Kidney capillary endothelial cell (primary cell): Measurements from ENCODE around the gene PDCD1.
"Not testable (repeated sequence)": the region's sequence is repeated elsewhere in the genome, so short reads cannot be mapped to it uniquely, and the experiment has no call there.

ENCODE experiments used
- DNase-seq: peaks from one replicate; pipeline ENCODE4 v3.0.0-alpha.2; 2018; ENCODE audit warnings: low spot score

PDCD1 gene

GRCh38 chr2:241858206-241859016, at the start of gene PDCD1:
PDCD1 (minus strand) TSS chr2:241858894; CDS start chr2:241858838, 56 bp downstream.
- DNase-seq = no peak

DNA sequence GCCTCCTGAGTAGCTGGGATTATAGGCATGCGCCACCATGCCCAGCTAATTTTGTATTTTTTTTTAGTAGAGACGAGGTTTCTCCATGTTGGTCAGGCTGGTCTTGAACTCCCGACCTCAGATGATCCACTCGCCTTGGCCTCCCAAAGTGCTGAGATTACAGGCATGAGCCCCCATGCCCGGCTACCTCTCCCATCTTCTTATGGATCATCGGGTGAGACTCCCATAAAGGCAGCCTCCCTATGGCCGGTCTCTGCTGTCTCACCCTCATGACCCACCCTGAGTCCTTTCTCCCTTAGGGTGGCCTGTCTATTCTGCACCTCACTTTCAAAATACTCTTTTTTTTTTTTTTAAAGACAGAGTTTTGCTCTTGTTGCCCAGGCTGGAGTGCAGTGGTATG, 49.1 kb upstream of the PDCD1 start:
- DNase-seq = not testable (repeated sequence)

DNA sequence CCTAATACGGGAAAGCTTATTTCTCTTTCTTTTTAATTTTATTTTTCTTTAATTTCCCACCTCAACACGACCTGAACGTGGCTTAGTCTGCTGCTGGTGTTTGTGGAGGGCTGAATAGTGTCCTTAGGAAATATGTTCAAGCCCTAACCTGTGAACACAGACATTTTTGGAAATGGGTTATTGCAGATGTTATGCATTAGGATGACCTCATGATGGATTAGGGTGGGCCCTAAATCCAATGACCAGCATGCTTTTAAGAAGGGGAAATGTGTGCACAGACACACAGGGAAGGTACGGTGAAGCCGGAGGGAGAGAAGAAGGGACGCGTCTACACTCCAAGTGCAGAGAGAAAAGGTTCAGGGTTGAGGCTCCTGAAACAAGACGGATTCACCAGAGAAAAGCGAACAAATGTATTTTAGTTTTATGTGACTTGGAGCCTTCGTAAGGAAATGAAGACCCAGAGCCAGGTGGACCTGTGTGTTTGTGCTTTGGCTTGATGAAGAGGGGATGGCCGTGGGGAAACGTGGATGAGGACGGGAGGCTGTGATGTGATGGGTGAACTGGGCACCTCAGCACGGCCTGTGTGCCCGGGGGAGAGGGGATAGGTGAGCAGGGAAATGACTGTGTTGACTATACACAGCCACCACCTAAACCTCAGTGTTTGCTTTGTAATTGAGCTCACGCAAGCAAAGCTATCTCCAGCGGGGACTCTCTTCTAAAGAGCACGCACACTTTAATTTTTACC, 48.3 kb upstream of the PDCD1 start:
- no peak for DNase-seq

DNA sequence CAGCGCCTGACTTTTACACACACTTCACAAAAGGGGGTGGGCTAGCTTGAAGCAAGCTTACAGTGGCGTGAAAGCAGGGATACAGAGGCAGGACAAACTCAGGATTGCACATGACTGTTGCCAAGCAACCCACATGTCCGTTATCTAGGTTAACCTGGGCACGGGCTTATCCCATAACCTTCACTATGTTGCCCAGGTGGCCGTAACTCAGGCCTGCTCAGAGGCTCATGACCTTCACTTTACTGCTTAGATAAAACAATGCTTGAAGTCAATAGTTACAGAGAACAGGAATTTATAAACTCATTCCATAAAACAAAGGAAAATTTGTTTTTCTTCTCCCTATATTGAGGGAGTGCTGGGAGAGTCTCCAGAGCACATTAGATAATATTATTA, 47.7 kb upstream of the PDCD1 start:
- DNase-seq = not testable (repeated sequence)

DNA sequence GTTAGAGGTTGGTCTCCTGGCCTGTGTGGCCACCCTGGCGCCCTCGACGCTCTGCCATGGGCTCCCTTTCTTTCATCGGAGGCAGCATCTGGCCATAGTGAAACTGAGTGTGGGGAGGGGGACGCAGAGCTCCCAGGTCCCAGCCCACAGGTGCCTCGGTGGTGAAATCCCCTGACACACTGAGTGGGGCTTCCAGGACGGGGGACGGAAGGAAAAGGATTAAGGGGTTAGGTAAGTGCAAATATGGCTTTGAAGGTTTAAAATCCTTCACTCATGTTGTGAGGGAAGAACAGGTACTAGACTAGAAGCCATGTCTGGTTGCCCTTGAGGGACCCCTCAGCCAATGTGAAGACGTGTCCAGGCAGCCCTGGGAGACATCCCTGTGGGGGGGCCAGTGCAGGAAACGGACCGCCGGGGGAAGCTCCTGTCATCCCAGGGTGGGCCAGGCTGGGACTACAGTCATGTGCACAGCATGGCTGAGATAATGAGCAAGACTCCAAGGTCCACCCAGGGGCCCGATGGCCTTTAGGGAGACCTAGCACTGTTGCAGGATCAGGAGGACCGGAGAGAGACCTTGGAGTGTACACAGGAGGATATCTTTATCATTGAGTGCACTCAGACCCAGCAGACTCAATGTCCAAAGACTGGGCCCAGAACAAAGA, 47.2 kb upstream of the PDCD1 start:
- no peak for DNase-seq

DNA sequence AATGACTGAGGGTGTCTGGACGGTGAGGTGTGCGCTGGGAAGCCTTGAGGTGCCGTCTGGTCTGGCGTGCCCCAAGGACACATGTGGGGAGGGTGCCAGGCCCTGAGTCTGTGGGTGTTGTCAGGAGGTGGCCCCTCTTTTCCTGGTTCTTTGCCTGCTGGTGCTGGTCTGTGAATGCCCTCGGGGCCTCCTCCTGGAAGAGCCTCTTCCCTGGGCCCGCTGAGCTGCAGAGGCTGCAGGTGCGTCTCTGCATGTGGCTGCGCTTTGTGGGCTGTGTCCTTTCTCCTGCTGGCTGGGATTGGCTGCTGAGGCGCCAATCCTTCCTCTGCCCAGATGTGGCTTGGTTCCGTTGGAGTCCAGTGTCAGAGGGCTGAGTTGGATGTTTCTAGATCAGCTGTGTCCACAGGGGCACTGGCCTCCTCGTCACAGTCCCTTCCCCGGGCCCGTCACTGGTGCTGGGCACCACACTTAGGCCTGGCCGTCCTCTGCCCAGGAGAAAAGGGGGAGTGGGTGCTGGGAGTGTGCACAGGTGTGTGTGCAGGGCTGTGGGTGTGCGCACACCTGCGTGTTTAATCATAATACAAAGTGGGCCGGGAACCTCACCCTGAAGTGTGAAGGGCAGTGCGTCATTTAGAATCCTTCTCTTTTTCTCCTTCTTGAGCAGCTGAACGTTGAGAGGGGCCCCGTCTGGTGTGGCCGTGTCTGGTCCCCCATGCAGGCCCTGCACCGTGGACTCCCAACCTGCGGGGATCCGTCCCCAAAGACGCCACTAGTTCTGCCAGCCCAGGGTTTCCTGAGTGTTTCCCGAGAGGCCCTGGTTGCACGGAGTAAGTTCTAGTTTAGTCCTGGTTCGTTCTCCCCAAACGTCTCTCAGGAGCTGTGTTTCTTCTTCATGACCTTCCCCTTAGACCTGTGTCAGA, 46.4 kb upstream of the PDCD1 start:
- DNase-seq = no peak

GRCh38 chr2:241904011-241904718, 45.5 kb upstream of the PDCD1 start:
- no peak for DNase-seq

GRCh38 chr2:241903121-241904010, 44.7 kb upstream of the PDCD1 start:
- no peak for DNase-seq

DNA sequence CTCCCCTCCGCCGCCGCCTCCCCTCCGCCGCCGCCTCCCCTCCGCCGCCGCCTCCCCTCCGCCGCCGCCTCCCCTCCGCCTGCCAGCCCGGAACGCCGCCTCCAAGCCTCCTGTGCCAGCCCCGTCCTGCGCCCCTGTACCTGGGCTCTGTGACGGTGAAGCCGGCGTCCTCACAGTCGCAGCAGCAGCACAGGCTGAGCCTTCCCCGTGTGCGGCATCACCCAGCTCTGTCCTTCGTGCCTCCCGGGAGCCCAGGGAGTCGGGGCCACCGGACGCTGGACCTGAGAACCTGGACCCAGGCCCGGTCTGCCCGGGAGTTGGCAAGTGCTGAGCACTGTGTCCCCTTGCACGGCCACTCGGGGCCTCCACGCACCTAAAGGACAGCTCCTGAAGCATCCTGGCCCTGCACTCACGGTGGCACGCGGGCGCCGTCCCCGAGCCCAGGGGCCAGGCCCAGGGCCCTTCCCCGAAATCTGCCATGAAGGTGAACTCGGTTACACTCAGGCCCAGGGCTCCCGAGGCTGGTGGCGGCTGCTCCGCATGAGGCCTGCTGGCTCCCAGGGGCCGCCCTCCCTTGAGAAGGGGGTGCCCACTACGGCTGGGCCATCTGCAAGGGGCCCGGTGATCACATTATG, 43.8 kb upstream of the PDCD1 start:
- DNase-seq = no peak

- DNase-seq = no peak
Measured at GRCh38 chr2:241901500-241902351, 43.0 kb upstream of the PDCD1 start.

DNA sequence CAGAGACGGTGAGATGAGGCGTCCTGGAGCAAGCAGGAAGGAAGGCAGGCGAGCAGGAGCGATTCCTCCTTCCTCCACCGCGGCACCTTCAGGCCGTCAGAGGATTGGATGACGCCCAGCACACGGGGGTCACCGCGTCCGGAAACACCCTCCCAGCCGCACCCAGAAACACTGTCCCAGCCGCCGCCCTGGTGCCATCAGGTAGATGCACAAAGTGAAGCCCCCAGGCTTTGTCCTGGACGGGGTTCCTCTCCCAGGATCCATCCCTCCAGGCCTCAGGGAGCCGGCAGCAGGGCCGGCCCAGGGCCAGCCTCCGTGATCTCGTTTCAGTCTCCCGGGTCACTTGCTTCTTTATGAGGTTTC, 42.3 kb upstream of the PDCD1 start:
- DNase-seq = no peak

- DNase-seq = no peak
Measured at GRCh38 chr2:241900251-241901017, 41.7 kb upstream of the PDCD1 start.

- no peak for DNase-seq
Measured at GRCh38 chr2:241898463-241899270, 40.0 kb upstream of the PDCD1 start.

DNA sequence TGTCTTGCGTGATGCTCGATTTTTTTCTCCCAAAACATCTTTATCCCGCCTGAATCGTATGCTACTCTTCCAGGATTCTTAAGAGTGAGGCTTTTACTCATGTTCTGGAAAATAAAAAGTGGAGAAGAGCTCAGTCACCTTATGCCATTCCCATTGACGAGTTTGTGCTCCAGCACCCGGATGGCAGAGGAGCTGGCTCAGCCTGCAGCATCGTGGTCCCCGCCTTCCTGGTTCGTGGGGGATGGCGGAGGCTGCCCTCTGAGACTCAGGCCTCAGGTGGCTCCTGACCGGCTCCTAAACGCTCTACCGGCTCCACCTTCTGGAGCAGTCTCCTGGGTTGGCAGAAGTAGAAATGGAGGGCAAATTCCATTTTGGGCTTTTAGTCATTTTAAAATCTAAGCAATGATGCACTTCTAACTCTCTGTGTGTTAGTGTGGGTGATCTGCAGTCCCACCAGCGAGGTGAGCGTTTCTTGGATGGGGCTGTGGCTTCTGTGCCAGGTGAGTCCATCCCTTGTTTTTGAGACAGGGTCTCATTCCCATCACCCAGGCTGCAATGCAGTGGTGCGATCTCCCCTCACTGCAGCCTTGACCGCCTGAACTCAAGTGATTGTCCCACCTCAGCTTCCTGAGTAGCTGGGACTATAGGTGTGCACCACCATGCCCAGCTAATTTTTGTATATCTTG, 38.7 kb upstream of the PDCD1 start:
- DNase-seq = no peak

DNA sequence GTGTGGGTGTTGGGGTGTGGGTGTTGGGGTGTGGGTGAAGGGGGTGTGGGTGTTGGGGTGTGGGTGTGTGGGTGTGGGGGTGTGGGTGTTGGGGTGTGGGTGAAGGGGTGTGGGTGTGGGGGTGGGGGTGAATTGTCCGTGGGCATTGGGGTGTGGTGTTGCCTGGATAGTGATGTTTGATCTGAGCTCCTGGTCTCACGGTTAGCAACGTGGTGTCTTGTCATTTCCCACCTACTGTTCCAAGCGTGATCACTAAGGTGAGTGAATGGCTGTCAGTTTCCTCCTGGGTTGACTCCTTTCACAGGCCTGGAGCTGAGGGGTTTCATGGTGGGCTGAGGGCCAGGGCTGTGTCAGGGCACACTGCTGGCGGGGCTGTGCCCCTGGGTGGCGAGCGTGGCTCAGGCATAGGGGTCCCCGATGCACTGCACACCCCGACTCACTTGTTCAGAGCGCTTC, 38.1 kb upstream of the PDCD1 start:
- DNase-seq = no peak
